ENCODE results near the gene SNX10. TPM values are rescaled to one million over a fixed set of nuclear protein-coding genes. Genes with fewer than 3 reads are reported as not detected.

SNX10 gene
- polyA plus RNA-seq, 1 experiment, result not detected

DNA sequence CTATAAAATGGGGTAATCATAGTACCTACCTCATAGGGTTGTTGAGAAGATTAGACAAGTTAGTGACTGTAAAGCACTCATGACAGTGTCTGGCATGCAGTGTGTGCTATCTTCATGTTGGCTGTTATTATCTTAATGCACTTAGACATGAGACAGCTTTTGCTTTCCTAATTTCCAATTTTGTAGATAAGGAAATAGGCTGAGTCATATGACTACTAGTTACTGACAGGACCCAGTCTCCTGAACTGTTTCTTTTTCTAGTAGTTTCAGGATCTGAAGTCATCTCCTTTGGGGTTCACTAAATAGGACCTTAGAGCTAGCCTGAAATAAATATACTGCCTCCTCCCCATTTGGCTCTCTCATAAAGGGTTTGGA is 74.2 kb downstream of the SNX10 start:
- H3K4me3 ChIP-seq (ENCODE audit: low read depth, low read length), result no peak overlapping the region
- no peak for DNase-seq (ENCODE audit: low read depth, low spot score)
- no peaks in the 10 kb centered on the region for H3K9me3 ChIP-seq (ENCODE audit: control insufficient read depth, insufficient read depth, low read length)
- H3K27ac ChIP-seq (ENCODE audit: low read depth, low read length), result no peak overlapping the region
- ChIA-PET POLR2A (no interaction called here), CTCF (interaction anchor here (0.6 to 9.1 kb wide), 39 partner anchors 8 to 814 kb away, joined by 3 to 365 read pairs (median 5); partner anchors contain the start of genes CBX3 and HOXA5)
- peaks cover 24% of the 10 kb centered on the region for H3K27me3 ChIP-seq (ENCODE audit: control insufficient read depth, insufficient read depth, low read length)
- TF ChIP-seq, protein P1, sequence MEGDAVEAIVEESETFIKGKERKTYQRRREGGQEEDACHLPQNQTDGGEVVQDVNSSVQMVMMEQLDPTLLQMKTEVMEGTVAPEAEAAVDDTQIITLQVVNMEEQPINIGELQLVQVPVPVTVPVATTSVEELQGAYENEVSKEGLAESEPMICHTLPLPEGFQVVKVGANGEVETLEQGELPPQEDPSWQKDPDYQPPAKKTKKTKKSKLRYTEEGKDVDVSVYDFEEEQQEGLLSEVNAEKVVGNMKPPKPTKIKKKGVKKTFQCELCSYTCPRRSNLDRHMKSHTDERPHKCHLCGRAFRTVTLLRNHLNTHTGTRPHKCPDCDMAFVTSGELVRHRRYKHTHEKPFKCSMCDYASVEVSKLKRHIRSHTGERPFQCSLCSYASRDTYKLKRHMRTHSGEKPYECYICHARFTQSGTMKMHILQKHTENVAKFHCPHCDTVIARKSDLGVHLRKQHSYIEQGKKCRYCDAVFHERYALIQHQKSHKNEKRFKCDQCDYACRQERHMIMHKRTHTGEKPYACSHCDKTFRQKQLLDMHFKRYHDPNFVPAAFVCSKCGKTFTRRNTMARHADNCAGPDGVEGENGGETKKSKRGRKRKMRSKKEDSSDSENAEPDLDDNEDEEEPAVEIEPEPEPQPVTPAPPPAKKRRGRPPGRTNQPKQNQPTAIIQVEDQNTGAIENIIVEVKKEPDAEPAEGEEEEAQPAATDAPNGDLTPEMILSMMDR (IDR thresholded peaks at IDR 0.05; ENCODE audit: low read depth, low read length), result no peak

DNA sequence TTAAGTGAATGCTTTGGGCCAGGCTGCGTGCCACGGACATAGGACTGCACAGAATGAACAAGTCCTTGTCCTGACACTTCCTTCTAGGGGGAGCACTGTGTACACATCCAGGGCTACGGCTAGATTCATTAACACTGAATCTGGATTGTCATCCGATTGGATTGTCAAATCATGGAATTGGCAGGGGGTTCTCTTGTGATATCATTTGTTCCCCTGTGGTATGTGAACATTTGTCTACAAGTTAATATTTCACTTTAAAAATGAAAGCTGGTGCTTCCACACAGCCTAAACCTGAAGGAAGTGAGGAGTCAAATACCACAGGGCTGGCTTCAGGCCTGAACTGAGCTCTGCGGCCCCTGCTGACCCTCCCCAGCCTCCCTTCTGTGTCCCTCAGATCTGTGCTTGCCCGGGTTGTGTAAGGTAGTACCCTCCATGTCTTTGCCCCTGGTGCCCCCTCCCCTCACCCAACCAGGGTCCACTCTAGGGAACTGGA is 75.6 kb downstream of the SNX10 start:
- POLR2A ChIA-PET, result no interaction called here
- H3K27ac ChIP-seq (ENCODE audit: low read depth, low read length), result no peak overlapping the region
- TF ChIP-seq, protein P1 (IDR thresholded peaks at IDR 0.05; ENCODE audit: low read depth, low read length), result no peak
- H3K4me3 ChIP-seq (ENCODE audit: low read depth, low read length), result no peak overlapping the region
- CTCF ChIA-PET, result interaction anchor here (3.7 to 9.1 kb wide), 3 partner anchors 277 to 795 kb away, joined by 39 to 365 read pairs (median 278); no protein-coding TSS in a partner anchor
- peaks cover 19% of the 10 kb centered on the region for H3K27me3 ChIP-seq (ENCODE audit: control insufficient read depth, insufficient read depth, low read length)
- no peak for DNase-seq (ENCODE audit: low read depth, low spot score)
- no peaks in the 10 kb centered on the region for H3K9me3 ChIP-seq (ENCODE audit: control insufficient read depth, insufficient read depth, low read length)

DNA sequence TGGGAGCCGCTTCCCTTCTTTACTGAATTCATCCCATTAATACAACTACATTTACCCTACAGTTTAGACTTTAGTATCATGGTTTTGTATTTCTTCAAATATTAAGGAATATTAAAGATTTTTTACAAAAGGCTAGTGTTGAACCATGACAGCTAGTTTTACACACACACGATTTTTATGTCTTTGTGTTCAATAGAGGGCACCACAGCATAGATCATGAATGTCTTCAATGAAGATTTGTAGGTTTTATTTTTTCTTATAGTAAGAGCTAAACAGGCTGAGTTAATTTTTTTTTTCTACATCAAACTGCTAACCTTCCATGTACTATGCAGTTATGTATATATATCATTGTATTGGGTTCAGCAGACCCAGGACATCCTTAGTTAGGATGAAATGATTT is 76.9 kb downstream of the SNX10 start:
- no peak for DNase-seq (ENCODE audit: low read depth, low spot score)
- Histone ChIP-seq H3K9me3 (ENCODE audit: control insufficient read depth, insufficient read depth, low read length) (no peaks in the 10 kb centered on the region), H3K4me3 (ENCODE audit: low read depth, low read length) (no peak overlapping the region), H3K27ac (ENCODE audit: low read depth, low read length) (no peak overlapping the region), H3K27me3 (ENCODE audit: control insufficient read depth, insufficient read depth, low read length) (peaks cover 13% of the 10 kb centered on the region)
- ChIA-PET POLR2A (interaction anchor here (1.5 kb wide), 1 partner anchor 775 kb away, joined by 4 read pairs; the partner anchor contains the start of gene HOXA5), CTCF (interaction anchor here (0.7 to 8.2 kb wide), 21 partner anchors 10 to 818 kb away, joined by 3 to 179 read pairs (median 21); partner anchors contain the start of genes HOXA5, HOXA6 and HOXA7)
- TF ChIP-seq, protein P1 (IDR thresholded peaks at IDR 0.05; ENCODE audit: low read depth, low read length), result no peak

DNA sequence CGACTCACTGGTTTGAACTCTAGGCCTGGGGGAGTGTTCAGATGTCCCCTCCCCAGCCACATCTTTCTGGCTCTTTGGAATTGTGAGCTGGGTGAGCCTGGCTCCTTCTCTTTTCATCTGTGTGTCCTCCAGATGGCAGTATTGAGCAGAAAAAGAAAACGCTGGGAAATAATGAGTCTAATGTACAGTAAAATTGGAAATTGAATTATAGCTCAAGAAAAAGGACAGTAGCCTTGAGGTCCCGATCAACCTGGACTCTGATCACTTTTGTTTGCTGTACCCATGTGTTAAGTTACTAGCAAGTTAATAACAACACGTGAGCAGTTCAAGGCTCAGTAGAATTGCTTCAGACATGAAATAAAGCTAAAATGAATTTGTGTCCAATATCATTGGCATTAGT is 77.9 kb downstream of the SNX10 start:
- Histone ChIP-seq H3K27me3 (ENCODE audit: control insufficient read depth, insufficient read depth, low read length) (peaks cover 11% of the 10 kb centered on the region), H3K4me3 (ENCODE audit: low read depth, low read length) (no peak overlapping the region), H3K27ac (ENCODE audit: low read depth, low read length) (no peak overlapping the region), H3K9me3 (ENCODE audit: control insufficient read depth, insufficient read depth, low read length) (no peaks in the 10 kb centered on the region)
- POLR2A ChIA-PET, result interaction anchor here (1.0 to 1.5 kb wide), 3 partner anchors 170 to 792 kb away, joined by 3 to 4 read pairs (median 4); partner anchors contain the start of gene HOXA5
- TF ChIP-seq, protein P1 (IDR thresholded peaks at IDR 0.05; ENCODE audit: low read depth, low read length), result peak; percentile 79
- CTCF ChIA-PET, result interaction anchor here (0.5 to 8.2 kb wide), 79 partner anchors 9 to 1530 kb away, joined by 3 to 179 read pairs (median 4); partner anchors contain the start of genes HOXA3, HOXA5, HOXA6 and HOXA7
- DNase-seq (ENCODE audit: low read depth, low spot score), result no peak

DNA sequence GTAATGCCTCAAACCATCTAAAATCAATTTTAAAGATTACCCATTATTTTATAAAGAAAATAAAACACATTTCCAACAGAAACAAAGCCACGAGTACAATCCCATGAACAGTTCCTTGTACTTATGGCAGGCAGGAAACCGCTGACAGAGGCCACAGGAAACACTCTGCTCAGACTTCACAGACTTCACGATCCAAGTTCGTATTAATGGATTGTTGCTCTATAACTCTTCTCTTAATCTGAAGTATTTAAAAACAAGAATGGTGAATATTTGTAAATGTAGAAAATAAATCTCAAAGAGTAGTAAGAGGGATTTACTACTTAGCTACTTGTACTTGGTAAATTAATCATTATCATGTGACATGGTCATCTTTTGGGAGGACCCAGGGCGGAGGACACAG is 78.3 kb downstream of the SNX10 start:
- Histone ChIP-seq H3K27ac (ENCODE audit: low read depth, low read length) (no peak overlapping the region), H3K4me3 (ENCODE audit: low read depth, low read length) (no peak overlapping the region), H3K9me3 (ENCODE audit: control insufficient read depth, insufficient read depth, low read length) (no peaks in the 10 kb centered on the region), H3K27me3 (ENCODE audit: control insufficient read depth, insufficient read depth, low read length) (peaks cover 11% of the 10 kb centered on the region)
- no peak for DNase-seq (ENCODE audit: low read depth, low spot score)
- ChIA-PET POLR2A (interaction anchor here (1.0 to 1.5 kb wide), 3 partner anchors 170 to 791 kb away, joined by 3 to 4 read pairs (median 4); partner anchors contain the start of gene HOXA5), CTCF (interaction anchor here (0.5 to 8.2 kb wide), 79 partner anchors 9 to 1530 kb away, joined by 3 to 179 read pairs (median 4); partner anchors contain the start of genes HOXA3, HOXA5, HOXA6 and HOXA7)
- TF ChIP-seq, protein P1 (IDR thresholded peaks at IDR 0.05; ENCODE audit: low read depth, low read length), result no peak
